Fibroblast of mammary gland (primary cell): Measurements from ENCODE around the gene FGFR3.

Source experiments
- DNase-seq: peaks from one replicate; pipeline ENCODE4 v3.0.0-alpha.2; 2010; ENCODE audit warnings: low read depth
- H3K4me3 ChIP-seq: 2 replicates; pipeline ENCODE4 v1.5.1; 2011; ENCODE audit warnings: low read depth, mild to moderate bottlenecking, low read length, moderate library complexity; ENCODE audit not compliant: control insufficient read depth
- TF ChIP-seq, protein P1 (sequence below): conservative IDR thresholded peaks from 2 replicates; pipeline ENCODE4 v1.5.1; 2011; ENCODE audit warnings: low read depth, low read length, inconsistent platforms; ENCODE audit not compliant: control insufficient read depth, insufficient read depth

Gene FGFR3

DNA sequence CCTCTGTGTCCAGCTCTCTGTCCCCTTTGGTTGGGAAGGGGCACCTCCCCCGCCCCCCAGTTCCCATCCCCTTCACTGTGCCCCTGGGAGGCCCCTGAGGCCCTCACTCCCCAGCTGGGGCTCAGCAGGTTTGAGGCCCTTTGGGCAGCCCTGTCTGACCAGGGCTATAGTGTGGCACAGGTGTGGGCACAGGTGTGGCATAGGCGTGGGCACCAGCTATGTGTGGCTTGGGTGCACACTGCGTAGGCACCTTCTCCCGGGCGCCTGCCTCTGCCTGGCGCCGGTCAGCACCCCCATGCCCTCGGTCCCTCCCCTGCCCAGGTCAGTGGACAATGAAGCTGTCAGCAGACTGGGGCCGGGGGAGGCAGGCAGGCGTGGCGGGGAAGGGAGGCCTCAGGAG, 7.5 kb upstream of the FGFR3 start:
- TF ChIP-seq, protein P1, sequence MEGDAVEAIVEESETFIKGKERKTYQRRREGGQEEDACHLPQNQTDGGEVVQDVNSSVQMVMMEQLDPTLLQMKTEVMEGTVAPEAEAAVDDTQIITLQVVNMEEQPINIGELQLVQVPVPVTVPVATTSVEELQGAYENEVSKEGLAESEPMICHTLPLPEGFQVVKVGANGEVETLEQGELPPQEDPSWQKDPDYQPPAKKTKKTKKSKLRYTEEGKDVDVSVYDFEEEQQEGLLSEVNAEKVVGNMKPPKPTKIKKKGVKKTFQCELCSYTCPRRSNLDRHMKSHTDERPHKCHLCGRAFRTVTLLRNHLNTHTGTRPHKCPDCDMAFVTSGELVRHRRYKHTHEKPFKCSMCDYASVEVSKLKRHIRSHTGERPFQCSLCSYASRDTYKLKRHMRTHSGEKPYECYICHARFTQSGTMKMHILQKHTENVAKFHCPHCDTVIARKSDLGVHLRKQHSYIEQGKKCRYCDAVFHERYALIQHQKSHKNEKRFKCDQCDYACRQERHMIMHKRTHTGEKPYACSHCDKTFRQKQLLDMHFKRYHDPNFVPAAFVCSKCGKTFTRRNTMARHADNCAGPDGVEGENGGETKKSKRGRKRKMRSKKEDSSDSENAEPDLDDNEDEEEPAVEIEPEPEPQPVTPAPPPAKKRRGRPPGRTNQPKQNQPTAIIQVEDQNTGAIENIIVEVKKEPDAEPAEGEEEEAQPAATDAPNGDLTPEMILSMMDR, result no peak
- no peak for DNase-seq
- H3K4me3 ChIP-seq, result no peak overlapping the region

DNA sequence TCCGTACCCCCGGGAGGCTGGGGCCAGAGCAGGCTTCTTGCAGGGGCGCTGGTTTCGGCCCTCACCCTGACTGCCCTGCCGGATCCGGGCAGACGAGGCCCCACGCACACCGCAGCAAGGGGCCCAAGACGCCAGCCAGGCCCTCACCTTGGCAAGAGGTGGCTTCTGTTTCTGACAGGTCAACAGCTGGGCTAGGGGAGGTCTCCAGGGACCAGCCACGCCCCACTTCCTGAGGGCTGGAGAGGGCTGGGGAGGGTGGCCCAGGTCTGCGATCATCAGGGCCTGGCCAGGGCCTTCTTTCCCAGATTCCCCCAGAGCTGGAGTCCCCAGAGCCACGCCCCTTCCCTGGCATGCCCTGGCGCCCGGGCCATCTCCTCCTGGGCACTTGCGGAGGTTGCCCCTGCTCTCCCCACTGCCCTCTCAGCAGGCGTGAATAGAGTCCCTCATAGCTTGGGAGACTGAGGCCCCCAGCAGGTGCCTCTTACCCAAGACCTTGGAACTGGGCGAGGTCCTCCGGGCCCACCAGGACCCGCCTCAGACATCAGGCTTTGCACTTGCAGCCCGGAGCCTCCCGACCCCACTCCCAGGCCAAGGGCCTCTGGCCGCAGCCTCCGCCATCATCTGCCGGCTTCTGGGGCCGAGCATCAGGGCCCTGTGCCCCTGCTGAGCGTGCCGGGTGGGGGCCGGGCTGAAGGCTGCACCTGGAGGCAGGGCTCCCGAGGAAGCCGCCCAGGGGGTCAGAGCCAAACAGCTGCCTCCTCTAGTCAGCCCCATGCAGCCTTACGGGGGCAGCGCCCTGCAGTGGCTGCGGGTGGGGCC, 6.3 kb upstream of the FGFR3 start:
- TF ChIP-seq, protein P1, result no peak
- no peak overlapping the region for H3K4me3 ChIP-seq
- DNase-seq, result no peak

DNA sequence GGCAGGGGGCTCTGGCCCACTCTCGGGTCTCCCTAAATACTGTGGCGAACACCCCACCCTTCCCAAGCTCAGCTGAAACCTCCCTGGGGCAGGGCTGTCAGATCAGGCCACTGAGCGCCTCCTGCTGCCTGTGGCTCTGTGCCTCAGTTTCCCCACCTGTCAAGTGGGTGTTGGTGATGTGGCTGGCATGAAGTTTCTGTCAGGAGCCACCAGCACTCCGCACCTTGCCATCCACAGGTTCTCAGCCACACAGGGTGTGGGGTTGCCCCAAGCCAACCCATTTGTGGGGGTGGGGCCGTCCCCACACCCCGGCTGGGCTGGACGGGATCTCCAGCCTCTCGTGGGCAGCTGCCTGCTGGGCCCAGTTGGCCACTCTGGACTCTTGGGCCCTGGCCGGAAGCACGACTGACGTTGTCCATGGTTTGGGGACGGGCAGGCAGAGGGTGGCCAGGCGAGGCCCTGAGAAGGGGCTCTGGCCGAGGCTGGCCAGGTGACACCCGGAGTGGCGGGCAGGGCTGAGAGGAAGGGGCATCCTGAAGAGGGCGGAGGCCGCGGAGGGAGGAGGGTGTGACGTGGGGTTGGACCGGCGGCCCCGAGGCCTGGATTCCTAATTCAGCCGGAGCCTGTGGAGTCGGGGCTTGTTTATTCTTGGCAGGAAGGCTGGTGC, 5.5 kb upstream of the FGFR3 start:
- no peak for DNase-seq
- TF ChIP-seq, protein P1, result no peak
- H3K4me3 ChIP-seq, result no peak overlapping the region

DNA sequence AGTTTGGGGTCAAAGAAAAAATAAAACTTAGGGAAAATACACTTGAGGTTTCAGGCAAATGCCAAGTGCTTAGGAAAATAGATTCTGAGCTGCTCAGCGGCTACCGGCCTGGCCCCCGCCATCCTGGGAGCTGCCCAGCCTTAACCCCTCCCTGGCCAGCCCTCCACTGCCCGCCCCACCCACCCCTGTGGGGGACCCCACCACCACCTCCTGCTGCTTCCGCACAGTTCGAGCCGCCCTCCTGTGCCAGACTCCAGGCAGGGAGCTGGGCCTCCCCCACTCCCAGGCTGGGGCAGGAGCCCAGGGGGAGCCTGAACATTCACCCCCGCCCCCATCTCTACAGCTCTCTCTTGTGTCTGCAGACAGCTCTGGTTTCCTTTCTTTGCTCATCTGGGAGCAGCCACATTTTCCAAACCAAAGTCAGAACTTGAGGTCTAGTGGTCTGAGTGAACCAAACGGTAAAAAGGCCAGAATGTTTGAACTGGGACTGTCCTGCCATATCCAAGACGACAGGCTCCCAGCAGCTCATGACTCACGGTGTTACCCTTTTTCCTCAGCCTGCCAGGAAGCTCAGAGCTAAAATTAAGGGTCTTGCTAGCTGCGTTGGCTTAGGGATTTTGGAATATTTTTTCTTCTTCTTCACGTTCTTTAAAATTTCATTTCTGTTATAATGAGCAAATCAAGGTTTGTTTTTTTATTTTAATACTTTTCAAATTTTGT, 4.7 kb upstream of the FGFR3 start:
- TF ChIP-seq, protein P1, result no peak
- H3K4me3 ChIP-seq, result no peak overlapping the region
- DNase-seq, result no peak

DNA sequence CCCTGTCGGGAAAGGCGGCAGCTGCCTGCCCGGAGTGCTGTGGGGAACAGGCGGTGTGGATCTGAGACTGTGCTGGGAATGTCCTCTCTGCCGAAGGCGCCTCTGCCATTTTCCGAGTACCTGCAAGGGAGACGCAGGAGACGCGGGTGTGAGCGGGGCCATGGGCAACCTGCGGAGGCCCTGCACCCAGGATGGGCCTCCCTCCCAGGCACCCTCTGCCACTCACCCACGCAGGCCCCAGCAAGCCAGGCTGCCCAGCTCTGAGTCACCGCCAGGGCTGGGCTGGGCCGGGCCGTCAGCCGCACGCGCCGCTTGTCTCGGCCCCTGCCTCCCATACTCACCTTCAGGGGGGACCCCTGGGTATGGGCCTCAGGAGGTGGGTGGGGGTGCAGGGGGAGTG, 3.5 kb upstream of the FGFR3 start:
- TF ChIP-seq, protein P1, result no peak
- H3K4me3 ChIP-seq, result no peak overlapping the region
- no peak for DNase-seq

DNA sequence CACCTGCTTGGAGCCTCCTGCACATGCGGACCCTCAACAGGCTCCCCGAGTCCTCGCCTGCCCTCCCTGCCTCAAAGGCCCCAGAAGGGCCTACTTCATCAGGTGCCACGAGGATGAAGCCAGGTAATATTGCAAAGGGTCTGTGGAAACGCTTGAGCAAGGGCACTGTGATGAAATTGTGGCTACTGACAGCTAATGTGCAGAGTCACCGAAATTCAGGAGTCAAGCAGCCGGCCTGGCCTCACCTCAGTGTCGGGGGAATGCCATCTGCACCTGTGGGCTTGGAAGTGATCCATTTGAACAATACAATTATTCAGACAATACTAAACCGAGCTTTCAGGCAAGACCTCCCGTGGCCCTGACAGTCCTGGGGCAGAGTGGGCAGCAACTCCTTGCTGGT, 3.1 kb upstream of the FGFR3 start:
- H3K4me3 ChIP-seq, result no peak overlapping the region
- DNase-seq, result no peak
- TF ChIP-seq, protein P1, result no peak
